Mesodermal cell (in vitro differentiated cells): Measurements from ENCODE around the gene NPPC.
"Not testable (repeated sequence)": the region's sequence is repeated elsewhere in the genome, so short reads cannot be mapped to it uniquely, and the experiment has no call there.

Experiments used
- H3K27ac ChIP-seq: 2 replicates; pipeline ENCODE4 v1.7.0; 2013; ENCODE audit warnings: mild to moderate bottlenecking, low read depth, low read length, moderate library complexity; ENCODE audit not compliant: severe bottlenecking
- H3K36me3 ChIP-seq: 2 replicates; pipeline ENCODE4 v1.7.1; 2013; ENCODE audit warnings: mild to moderate bottlenecking, low read length, moderate library complexity; ENCODE audit not compliant: control insufficient read depth, insufficient read depth
- H3K4me1 ChIP-seq: one replicate; pipeline ENCODE4 v1.7.1; 2013; ENCODE audit warnings: mild to moderate bottlenecking, low read length; ENCODE audit not compliant: insufficient read depth, control insufficient read depth, poor library complexity, severe bottlenecking
- H3K4me3 ChIP-seq: 2 replicates; pipeline ENCODE4 v1.7.0; 2013; ENCODE audit warnings: low read length, control low read depth, mild to moderate bottlenecking; ENCODE audit not compliant: insufficient read depth, poor library complexity, severe bottlenecking; ENCODE audit errors: extremely low read depth
- H3K9me3 ChIP-seq: 2 replicates; pipeline ENCODE4 v1.7.1; 2013; ENCODE audit warnings: mild to moderate bottlenecking, low read length, moderate library complexity; ENCODE audit not compliant: control insufficient read depth
- WGBS, 2 experiments: methylation state at CpG; one replicate each; pipeline ENCODE4 v1.1.5; 2013; ENCODE audit warnings: missing lambda C conversion rate in 2 of 2; ENCODE audit not compliant: insufficient coverage in 2 of 2; 5-methylcytosine and 5-hydroxymethylcytosine counted together

NPPC gene

DNA sequence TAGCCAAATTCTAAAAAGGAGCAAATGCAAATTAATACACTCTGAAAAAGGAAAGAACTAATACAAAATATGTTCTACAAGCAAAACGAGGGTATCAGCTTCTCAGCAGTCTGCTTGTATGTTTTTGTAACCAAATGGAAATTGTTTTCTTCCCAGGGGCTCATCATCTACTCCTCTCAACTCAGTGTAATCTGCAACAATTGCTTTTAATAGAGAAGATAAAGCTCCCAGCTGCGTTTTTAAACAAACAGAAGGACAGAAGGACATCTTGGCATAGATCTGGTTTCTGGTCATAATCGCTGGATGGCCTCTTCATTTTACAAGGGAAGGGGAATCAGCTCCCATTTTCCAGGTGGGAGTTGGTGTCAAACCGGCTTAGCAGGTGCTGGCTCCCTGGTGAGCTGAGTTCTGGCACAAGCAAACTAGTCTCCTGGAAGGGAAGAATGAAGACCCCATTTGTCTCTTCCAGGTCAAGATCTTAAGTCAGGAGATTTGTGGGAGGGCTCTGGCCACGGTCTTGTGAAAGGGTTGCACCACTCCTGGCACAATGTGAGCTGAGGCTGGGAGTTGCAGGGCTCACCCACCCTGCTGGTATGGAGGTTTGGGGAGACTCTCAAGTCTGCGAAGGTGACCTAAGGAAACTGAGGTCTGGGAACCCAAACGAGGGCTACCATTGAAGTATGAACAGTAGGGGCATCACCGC lies 41.6 kb downstream of the NPPC start:
- Histone ChIP-seq H3K4me3 (no peak overlapping the region), H3K4me1 (no peaks in the 10 kb centered on the region), H3K27ac (no peak overlapping the region), H3K36me3 (no peaks in the 10 kb centered on the region), H3K9me3 (no peaks in the 10 kb centered on the region)
- 88 to 90% methylated on average over 7 of the region's 8 CpGs for WGBS, 2 experiments

DNA sequence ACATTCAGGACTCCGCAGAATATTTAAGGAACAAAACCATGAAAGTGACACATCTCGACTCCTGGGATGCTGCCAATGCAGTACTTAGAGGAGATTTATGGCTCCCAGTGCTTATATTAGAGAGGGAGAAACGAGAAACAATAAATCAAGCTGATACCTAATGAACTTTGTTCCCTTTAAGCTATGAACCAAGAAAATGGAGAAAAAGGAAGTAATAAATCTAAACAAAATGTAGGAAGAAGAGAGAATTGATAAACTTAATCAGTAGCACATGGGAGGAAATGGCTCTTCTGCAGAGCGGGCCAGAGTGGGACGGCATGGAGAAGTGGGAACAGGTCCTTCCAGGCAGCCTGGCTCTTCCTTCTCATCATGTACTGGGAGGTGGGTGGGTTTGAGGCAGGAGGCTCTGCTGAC lies 42.7 kb downstream of the NPPC start:
- no peak overlapping the region for H3K4me3 ChIP-seq
- no peaks in the 10 kb centered on the region for H3K4me1 ChIP-seq
- H3K36me3 ChIP-seq: no peaks in the 10 kb centered on the region
- H3K27ac ChIP-seq: no peak overlapping the region
- 89 to 90% methylated on average over 2 to 5 of the region's 5 CpGs for WGBS, 2 experiments
- no peaks in the 10 kb centered on the region for H3K9me3 ChIP-seq

DNA sequence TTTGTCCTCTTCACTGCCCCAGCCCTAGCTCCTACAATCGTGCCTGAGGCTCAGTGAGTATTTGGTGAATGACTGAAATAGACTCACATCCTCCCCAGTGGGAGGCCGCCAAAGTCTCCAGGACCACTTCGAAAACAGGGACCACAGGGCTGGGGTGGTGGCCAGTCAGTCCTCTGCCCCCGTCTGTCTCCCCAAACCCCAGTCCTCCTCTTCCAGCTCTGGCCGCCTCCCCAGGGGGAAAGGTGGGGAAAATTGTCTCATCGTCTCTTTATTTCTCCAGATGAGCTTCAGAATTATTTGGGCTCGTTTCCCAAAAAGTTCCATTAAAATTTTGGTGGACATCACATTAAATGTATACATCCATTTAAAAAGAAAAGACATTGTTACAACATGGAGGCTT lies 43.5 kb downstream of the NPPC start:
- H3K4me3 ChIP-seq: no peak overlapping the region
- H3K9me3 ChIP-seq: no peaks in the 10 kb centered on the region
- WGBS, 2 experiments: 88% methylated on average over 4 of the region's 7 CpGs; no CpG with 5 or more reads in 1 of the 2 experiments
- no peaks in the 10 kb centered on the region for H3K4me1 ChIP-seq
- no peak overlapping the region for H3K27ac ChIP-seq
- no peaks in the 10 kb centered on the region for H3K36me3 ChIP-seq

DNA sequence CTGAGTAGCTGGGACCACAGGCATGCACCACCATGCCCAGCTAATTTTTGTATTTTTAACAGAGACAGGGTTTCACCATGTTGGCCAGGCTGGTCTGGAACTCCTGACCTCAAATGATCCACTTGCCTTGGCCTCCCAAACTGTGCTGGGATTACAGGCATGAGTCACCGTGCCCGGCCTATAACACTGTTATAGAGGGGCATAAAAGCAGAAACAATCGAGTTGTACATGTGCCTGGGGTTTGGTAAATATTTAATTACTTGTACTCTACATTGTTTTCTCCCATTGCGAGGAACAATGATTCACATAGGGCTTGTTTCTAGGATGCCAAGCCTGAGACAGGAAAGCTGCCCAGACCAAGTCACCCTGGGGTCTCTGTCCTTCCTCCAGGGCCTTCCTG lies 45.8 kb downstream of the NPPC start:
- H3K4me3 ChIP-seq, H3K4me1 ChIP-seq, H3K27ac ChIP-seq, H3K9me3 ChIP-seq, H3K36me3 ChIP-seq: not testable (repeated sequence)
- WGBS, 2 experiments: 83 to 100% methylated on average over 1 to 2 of the region's 4 CpGs

DNA sequence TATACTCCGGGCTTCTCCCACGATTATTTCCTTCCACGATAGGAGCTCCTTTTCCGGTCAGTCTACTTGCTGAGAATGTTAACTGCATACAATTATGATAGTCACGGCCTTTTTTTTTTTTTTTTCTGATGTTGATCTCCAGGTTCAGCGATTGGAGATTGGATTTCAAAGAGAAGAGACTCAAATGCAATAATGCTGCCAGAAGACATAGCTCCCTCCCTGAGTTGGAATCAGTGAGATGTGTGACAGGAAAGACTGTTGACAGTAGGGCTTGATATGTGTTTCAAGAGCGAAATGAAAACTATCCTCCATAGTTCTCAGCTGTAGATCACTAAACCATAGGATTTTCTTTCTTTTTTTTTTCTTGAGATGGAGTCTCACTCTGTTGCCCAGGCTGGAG lies 47.0 kb downstream of the NPPC start:
- H3K4me3 ChIP-seq: no peak overlapping the region
- no peak overlapping the region for H3K27ac ChIP-seq
- H3K9me3 ChIP-seq: no peaks in the 10 kb centered on the region
- no peaks in the 10 kb centered on the region for H3K36me3 ChIP-seq
- 93 to 100% methylated on average over 2 to 4 of the region's 7 CpGs for WGBS, 2 experiments
- no peaks in the 10 kb centered on the region for H3K4me1 ChIP-seq

DNA sequence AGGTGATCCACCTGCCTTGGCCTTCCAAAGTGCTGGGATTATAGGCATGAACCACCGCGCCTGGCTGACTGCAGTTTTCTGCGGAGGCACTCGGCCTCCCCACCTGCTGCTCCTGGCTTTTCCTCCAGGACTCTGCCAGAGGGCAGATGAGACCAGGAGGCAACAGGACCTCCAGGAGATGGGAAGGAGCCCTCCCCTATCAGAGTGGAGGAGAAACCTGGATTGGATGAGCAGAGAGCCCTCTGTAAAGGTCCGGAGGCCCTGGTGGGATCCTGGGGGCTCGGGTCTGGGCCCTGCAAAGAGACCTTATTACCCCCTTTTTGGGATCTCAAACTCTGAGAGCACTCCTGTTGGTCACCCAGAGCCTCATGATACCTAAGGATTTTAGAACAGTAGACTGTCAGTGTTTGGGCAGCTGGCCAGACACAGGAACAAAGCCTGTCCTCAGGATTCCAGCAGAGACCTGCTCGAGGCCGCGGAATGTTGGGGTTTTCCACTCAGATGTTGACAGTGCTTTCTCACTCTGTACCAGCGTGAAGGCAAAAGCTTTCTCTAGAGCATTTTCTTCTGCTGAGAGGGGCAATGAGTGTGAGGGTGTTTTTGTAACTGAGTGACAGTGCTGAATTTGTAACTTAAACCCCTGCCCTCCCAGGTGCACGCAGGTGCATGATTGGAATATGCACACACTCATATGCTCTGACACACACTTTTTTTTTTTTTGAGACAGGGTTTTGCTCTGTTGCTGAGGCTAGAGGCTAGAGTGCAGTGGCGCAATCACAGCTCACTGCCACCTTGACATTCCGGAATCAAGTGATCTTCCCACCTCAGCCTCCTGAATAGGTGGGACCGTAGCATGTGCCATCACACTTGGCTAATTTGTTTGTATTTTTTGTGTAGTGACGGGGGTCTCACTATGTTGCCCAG lies 48.4 kb downstream of the NPPC start:
- H3K4me3 ChIP-seq: no peak overlapping the region
- 85 to 88% methylated on average over 11 to 12 of the region's 15 CpGs for WGBS, 2 experiments
- H3K27ac ChIP-seq: no peak overlapping the region
- no peaks in the 10 kb centered on the region for H3K36me3 ChIP-seq
- no peaks in the 10 kb centered on the region for H3K9me3 ChIP-seq
- H3K4me1 ChIP-seq: no peaks in the 10 kb centered on the region

DNA sequence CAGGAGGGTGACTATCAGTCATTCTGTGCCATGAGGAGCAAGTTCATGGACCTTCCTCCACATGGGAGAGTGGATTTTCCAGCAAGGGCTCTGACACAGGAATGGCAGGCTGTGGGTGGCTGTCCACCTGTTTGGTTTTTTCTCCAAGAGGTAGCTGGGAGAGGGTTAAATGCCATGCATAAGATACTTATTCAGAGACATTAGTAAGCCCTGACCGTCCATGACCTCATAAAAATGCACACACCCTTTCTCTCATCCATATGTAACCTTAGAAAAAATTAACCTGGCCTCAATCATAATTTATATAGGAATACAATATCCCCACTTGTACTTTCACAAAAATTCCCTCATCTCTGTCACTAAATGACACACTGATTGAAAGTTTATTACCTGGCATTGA lies 51.3 kb downstream of the NPPC start:
- 80% methylated on average over 1 of the region's 1 CpG; no CpG with 5 or more reads in 1 of the 2 experiments for WGBS, 2 experiments
- Histone ChIP-seq H3K27ac (no peak overlapping the region), H3K4me3 (no peak overlapping the region), H3K4me1 (no peaks in the 10 kb centered on the region), H3K9me3 (no peaks in the 10 kb centered on the region), H3K36me3 (no peaks in the 10 kb centered on the region)
